ENCODE data around the gene IQCH.

- TF ChIP-seq CTCF (IDR thresholded peaks at IDR 0.05) (no peak), POLR2AphosphoS5 (IDR thresholded peaks at IDR 0.05) (no peak)
These were observed 53.5 kb downstream of the IQCH start for GRCh38 chr15:67307889-67308597.

Measured in transverse colon (tissue), 4 donors.